HEK293 (cell line): ENCODE measurements around the gene PCSK2.

Experiments used
- IKZF3 ChIP-seq: fragments of 450-650 bp; IDR thresholded peaks from 2 replicates; pipeline ENCODE4 v1.5.0; 2018; ENCODE audit warnings: missing biosample characterization, mild to moderate bottlenecking, missing genetic modification characterization, moderate library complexity
- ZNF610 ChIP-seq: fragments of 450-650 bp; formaldehyde crosslinking; IDR thresholded peaks from 2 replicates; pipeline ENCODE4 v1.5.1; 2016; ENCODE audit warnings: missing biosample characterization, missing genetic modification characterization, borderline replicate concordance
- ZNF777 ChIP-seq: fragments of 450-650 bp; formaldehyde crosslinking; IDR thresholded peaks from 2 replicates; pipeline ENCODE4 v1.5.1; 2017; ENCODE audit warnings: missing biosample characterization, missing genetic modification characterization, borderline replicate concordance
- ZNF843 ChIP-seq: fragments of 450-650 bp; formaldehyde crosslinking; IDR thresholded peaks from 2 replicates; pipeline ENCODE4 v1.5.1; 2016; ENCODE audit warnings: missing biosample characterization, missing genetic modification characterization
- TF ChIP-seq, protein P1 (sequence below): fragments of 450-650 bp; formaldehyde crosslinking; IDR thresholded peaks from 2 replicates; pipeline ENCODE4 v1.5.1; 2016; ENCODE audit warnings: missing biosample characterization, missing genetic modification characterization
- TF ChIP-seq, protein P2 (sequence below): fragments of 450-650 bp; formaldehyde crosslinking; IDR thresholded peaks from 2 replicates; pipeline ENCODE4 v1.5.1; 2016; ENCODE audit warnings: missing biosample characterization, missing genetic modification characterization

DNA sequence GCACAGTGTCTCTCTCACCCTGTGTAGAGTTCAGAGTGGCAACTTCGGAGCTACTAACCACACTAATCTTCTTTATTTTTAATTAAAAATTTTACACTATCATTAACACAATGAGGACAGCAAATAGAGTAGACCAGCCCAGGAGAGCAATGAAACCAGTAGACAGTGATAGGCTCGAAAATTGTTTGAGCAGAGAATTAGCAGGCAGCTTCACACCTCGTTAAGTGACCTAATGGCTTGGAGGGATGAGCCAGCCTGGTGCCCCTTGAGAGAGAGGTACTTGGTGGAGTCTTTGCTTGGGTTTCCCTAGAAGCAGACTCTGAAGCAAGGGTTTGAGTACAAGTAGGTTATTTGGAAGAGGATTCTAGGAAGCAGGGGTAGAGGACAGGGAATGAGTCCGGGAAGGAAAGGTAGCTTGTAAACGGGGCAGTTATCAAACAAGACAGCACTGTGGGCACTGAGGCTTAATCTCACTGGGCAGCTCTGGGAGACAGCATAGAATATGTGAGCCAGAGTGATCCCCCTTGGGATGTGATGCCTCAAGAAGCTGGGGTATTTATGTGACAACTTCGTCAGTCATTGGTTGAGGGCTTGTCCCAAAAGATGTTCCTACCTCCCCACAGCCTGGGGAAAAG lies 146.1 kb downstream of the PCSK2 start:
- no peak for TF ChIP-seq IKZF3 (tag by site-specific recombination)
- no peak for TF ChIP-seq ZNF610 (tag by site-specific recombination)
- TF ChIP-seq, protein P1, sequence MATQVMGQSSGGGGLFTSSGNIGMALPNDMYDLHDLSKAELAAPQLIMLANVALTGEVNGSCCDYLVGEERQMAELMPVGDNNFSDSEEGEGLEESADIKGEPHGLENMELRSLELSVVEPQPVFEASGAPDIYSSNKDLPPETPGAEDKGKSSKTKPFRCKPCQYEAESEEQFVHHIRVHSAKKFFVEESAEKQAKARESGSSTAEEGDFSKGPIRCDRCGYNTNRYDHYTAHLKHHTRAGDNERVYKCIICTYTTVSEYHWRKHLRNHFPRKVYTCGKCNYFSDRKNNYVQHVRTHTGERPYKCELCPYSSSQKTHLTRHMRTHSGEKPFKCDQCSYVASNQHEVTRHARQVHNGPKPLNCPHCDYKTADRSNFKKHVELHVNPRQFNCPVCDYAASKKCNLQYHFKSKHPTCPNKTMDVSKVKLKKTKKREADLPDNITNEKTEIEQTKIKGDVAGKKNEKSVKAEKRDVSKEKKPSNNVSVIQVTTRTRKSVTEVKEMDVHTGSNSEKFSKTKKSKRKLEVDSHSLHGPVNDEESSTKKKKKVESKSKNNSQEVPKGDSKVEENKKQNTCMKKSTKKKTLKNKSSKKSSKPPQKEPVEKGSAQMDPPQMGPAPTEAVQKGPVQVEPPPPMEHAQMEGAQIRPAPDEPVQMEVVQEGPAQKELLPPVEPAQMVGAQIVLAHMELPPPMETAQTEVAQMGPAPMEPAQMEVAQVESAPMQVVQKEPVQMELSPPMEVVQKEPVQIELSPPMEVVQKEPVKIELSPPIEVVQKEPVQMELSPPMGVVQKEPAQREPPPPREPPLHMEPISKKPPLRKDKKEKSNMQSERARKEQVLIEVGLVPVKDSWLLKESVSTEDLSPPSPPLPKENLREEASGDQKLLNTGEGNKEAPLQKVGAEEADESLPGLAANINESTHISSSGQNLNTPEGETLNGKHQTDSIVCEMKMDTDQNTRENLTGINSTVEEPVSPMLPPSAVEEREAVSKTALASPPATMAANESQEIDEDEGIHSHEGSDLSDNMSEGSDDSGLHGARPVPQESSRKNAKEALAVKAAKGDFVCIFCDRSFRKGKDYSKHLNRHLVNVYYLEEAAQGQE (tag by site-specific recombination): no peak
- no peak for TF ChIP-seq ZNF777
- no peak for TF ChIP-seq ZNF843
- TF ChIP-seq, protein P2, sequence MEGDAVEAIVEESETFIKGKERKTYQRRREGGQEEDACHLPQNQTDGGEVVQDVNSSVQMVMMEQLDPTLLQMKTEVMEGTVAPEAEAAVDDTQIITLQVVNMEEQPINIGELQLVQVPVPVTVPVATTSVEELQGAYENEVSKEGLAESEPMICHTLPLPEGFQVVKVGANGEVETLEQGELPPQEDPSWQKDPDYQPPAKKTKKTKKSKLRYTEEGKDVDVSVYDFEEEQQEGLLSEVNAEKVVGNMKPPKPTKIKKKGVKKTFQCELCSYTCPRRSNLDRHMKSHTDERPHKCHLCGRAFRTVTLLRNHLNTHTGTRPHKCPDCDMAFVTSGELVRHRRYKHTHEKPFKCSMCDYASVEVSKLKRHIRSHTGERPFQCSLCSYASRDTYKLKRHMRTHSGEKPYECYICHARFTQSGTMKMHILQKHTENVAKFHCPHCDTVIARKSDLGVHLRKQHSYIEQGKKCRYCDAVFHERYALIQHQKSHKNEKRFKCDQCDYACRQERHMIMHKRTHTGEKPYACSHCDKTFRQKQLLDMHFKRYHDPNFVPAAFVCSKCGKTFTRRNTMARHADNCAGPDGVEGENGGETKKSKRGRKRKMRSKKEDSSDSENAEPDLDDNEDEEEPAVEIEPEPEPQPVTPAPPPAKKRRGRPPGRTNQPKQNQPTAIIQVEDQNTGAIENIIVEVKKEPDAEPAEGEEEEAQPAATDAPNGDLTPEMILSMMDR (tag by site-specific recombination): no peak
